Choroid plexus epithelial cell (primary cell): ENCODE data around the gene NRXN3.

Source experiments
- DNase-seq: peaks from one replicate; pipeline ENCODE4 v3.0.0-alpha.2; 2010; ENCODE audit warnings: low read depth
- H3K4me3 ChIP-seq: 2 replicates; pipeline ENCODE4 v1.5.1; 2011; ENCODE audit warnings: low read depth, mild to moderate bottlenecking, control low read depth, low read length, moderate library complexity
- CTCF ChIP-seq: conservative IDR thresholded peaks from 2 replicates; pipeline ENCODE4 v1.5.1; 2011; ENCODE audit warnings: low read depth, mild to moderate bottlenecking, control low read depth, inconsistent platforms, low read length, moderate library complexity

The NRXN3 gene

GRCh38 chr14:78232231-78233000, 62.2 kb downstream of the NRXN3 start:
- no peak for TF ChIP-seq CTCF
- no peak for DNase-seq
- H3K4me3 ChIP-seq: no peak overlapping the region

- no peak for TF ChIP-seq CTCF
- no peak overlapping the region for H3K4me3 ChIP-seq
- DNase-seq: no peak
Measured at GRCh38 chr14:78238141-78238540, 68.0 kb downstream of the NRXN3 start.

GRCh38 chr14:78240567-78240966, 70.4 kb downstream of the NRXN3 start:
- TF ChIP-seq CTCF: no peak
- no peak overlapping the region for H3K4me3 ChIP-seq
- DNase-seq: no peak

GRCh38 chr14:78242086-78242485, 71.9 kb downstream of the NRXN3 start:
- TF ChIP-seq CTCF: no peak
- no peak overlapping the region for H3K4me3 ChIP-seq
- DNase-seq: no peak

GRCh38 chr14:78243187-78243586, 73.0 kb downstream of the NRXN3 start:
- DNase-seq: no peak
- no peak overlapping the region for H3K4me3 ChIP-seq
- TF ChIP-seq CTCF: no peak

- DNase-seq: no peak
- H3K4me3 ChIP-seq: no peak overlapping the region
- no peak for TF ChIP-seq CTCF
Measured at GRCh38 chr14:78245238-78245637, 75.1 kb downstream of the NRXN3 start.

- no peak overlapping the region for H3K4me3 ChIP-seq
- DNase-seq: no peak
- TF ChIP-seq CTCF: no peak
Measured at GRCh38 chr14:78248501-78249090, 78.4 kb downstream of the NRXN3 start.
